Liver (tissue), 9 donors: Measurements from ENCODE around the gene ECD. TPM values are rescaled to one million over a fixed set of nuclear protein-coding genes. Genes with fewer than 3 reads are reported as not detected.

Source experiments
- DNase-seq: peaks from one replicate; pipeline ENCODE4 v3.0.0-alpha.2; 2017; ENCODE audit warnings: low spot score
- H3K27ac ChIP-seq, 2 donors: one replicate each; pipeline ENCODE4 v1.7.0; 2013; ENCODE audit warnings: inconsistent platforms in 2 of 2, low read length in 2 of 2, control low read depth in 1 of 2, low read depth in 1 of 2, mild to moderate bottlenecking in 1 of 2
- H3K27me3 ChIP-seq, 4 donors: one replicate each; pipeline versions ENCODE4 v1.6.1 to v1.7.0; 2013; ENCODE audit warnings: low read length in 3 of 4, inconsistent platforms in 1 of 4, mild to moderate bottlenecking in 1 of 4, moderate library complexity in 1 of 4; ENCODE audit not compliant: control insufficient read depth in 4 of 4, insufficient read depth in 4 of 4
- H3K36me3 ChIP-seq, 4 donors: one replicate each; pipeline versions ENCODE4 v1.6.1 to v1.7.0; 2013; ENCODE audit warnings: low read length in 3 of 4, mild to moderate bottlenecking in 3 of 4, low read depth in 1 of 4, moderate library complexity in 1 of 4; ENCODE audit not compliant: control insufficient read depth in 4 of 4, insufficient read depth in 3 of 4
- H3K4me1 ChIP-seq, 4 donors: one replicate each; pipeline versions ENCODE4 v1.6.1 to v1.7.0; 2013; ENCODE audit warnings: low read length in 3 of 4, mild to moderate bottlenecking in 3 of 4, moderate library complexity in 1 of 4; ENCODE audit not compliant: control insufficient read depth in 4 of 4, insufficient read depth in 4 of 4
- H3K4me3 ChIP-seq, 3 donors: one replicate each; pipeline versions ENCODE4 v1.6.1 to v1.7.0; 2013; ENCODE audit warnings: low read length in 3 of 3, control low read depth in 1 of 3, low read depth in 1 of 3, mild to moderate bottlenecking in 1 of 3
- H3K9ac ChIP-seq, 2 donors: one replicate each; pipeline ENCODE4 v1.7.0; 2013; ENCODE audit warnings: low read length in 2 of 2, mild to moderate bottlenecking in 2 of 2, moderate library complexity in 2 of 2, control low read depth in 1 of 2, low read depth in 1 of 2
- H3K9me3 ChIP-seq, 4 donors: one replicate each; pipeline versions ENCODE4 v1.6.1 to v1.7.0; 2013; ENCODE audit warnings: low read length in 3 of 4; ENCODE audit not compliant: control insufficient read depth in 4 of 4
- EGR1 ChIP-seq, 2 donors: IDR thresholded peaks; 2 replicates each; pipeline ENCODE4 v1.6.1; 2016 to 2018; ENCODE audit warnings: antibody characterized with exemption in 2 of 2, low read depth in 2 of 2
- FOXA1 ChIP-seq: IDR thresholded peaks from 2 replicates; pipeline ENCODE4 v1.6.1; 2016; ENCODE audit warnings: antibody characterized with exemption
- FOXA2 ChIP-seq: IDR thresholded peaks from 2 replicates; pipeline ENCODE4 v1.6.1; 2016; ENCODE audit warnings: antibody characterized with exemption
- GABPA ChIP-seq, 2 donors: IDR thresholded peaks in 1 of 2; conservative IDR thresholded peaks in 1 of 2; 2 replicates each; pipeline ENCODE4 v1.6.1; 2016; ENCODE audit warnings: antibody characterized with exemption in 2 of 2, mild to moderate bottlenecking in 1 of 2, moderate library complexity in 1 of 2
- HNF4A ChIP-seq, 2 donors: conservative IDR thresholded peaks; 2 replicates each; pipeline ENCODE4 v1.6.1; 2016; ENCODE audit warnings: antibody characterized with exemption in 2 of 2, mild to moderate bottlenecking in 2 of 2
- HNF4G ChIP-seq: IDR thresholded peaks from 2 replicates; pipeline ENCODE4 v1.6.1; 2016; ENCODE audit warnings: antibody characterized with exemption
- JUND ChIP-seq, 2 donors: IDR thresholded peaks; 2 replicates each; pipeline ENCODE4 v1.6.1; 2016; ENCODE audit warnings: antibody characterized with exemption in 2 of 2
- NR2F2 ChIP-seq: IDR thresholded peaks from 2 replicates; pipeline ENCODE4 v1.6.1; 2016; ENCODE audit warnings: antibody characterized with exemption
- RAD21 ChIP-seq, 2 donors: IDR thresholded peaks; 2 replicates each; pipeline ENCODE4 v1.6.1; 2016; ENCODE audit warnings: antibody characterized with exemption in 2 of 2, mild to moderate bottlenecking in 2 of 2
- RXRA ChIP-seq, 2 donors: IDR thresholded peaks; 2 replicates each; pipeline ENCODE4 v1.6.1; 2017 to 2018; ENCODE audit warnings: antibody characterized with exemption in 2 of 2, mild to moderate bottlenecking in 1 of 2
- SP1 ChIP-seq: IDR thresholded peaks from 2 replicates; pipeline ENCODE4 v1.6.1; 2018; ENCODE audit warnings: antibody characterized with exemption, mild to moderate bottlenecking
- TAF1 ChIP-seq: conservative IDR thresholded peaks from 2 replicates; pipeline ENCODE4 v1.6.1; 2016; ENCODE audit warnings: antibody characterized with exemption, mild to moderate bottlenecking
- YY1 ChIP-seq: IDR thresholded peaks from 2 replicates; pipeline ENCODE4 v1.6.1; 2016; ENCODE audit warnings: antibody characterized with exemption, mild to moderate bottlenecking
- WGBS: extraction: QIAGEN DNeasy Blood & Tissue Kit; methylation state at CpG from one replicate; pipeline ENCODE4 v1.1.7; 2013; 5-methylcytosine and 5-hydroxymethylcytosine counted together
- polyA plus RNA-seq, 2 donors: library from polyadenylated mRNA; stranded (reverse) in 1 of 2; unstranded in 1 of 2; fragments of 200-250 nt in 1 of 2; fragments of >200 nt in 1 of 2; fragmentation: Nextera tagmentation in 1 of 2; extraction: Ambion mirVana in 1 of 2; gene quantifications; one replicate each; pipeline versions ENCODE4 v1.2.1 to v1.2.3, GENCODE V29; 2013 to 2015
- total RNA-seq, 2 donors: library from RNA; depleted of rRNA; stranded (reverse); fragments of >200 nt; gene quantifications; one replicate each; pipeline ENCODE4 v1.2.3, GENCODE V29; 2014
- TF ChIP-seq, protein P1 (sequence below): IDR thresholded peaks from 2 replicates; pipeline ENCODE4 v1.6.1; 2016; ENCODE audit warnings: antibody characterized with exemption
- TF ChIP-seq, protein P2 (sequence below): IDR thresholded peaks from 2 replicates; pipeline ENCODE4 v1.6.1; 2016; ENCODE audit warnings: antibody characterized with exemption
- TF ChIP-seq, protein P3 (sequence below): fragments of 150-350 bp; IDR thresholded peaks from 2 replicates; pipeline ENCODE4 v1.5.1; 2017; ENCODE audit warnings: improper control_type of control experiment, low read depth, low read length; ENCODE audit not compliant: missing input control
- TF ChIP-seq, protein P4 (sequence below): IDR thresholded peaks from 2 replicates; pipeline ENCODE4 v1.6.1; 2016; ENCODE audit warnings: antibody characterized with exemption
- TF ChIP-seq, protein P5 (sequence below): IDR thresholded peaks from 2 replicates; pipeline ENCODE4 v1.6.1; 2016; ENCODE audit warnings: antibody characterized with exemption, mild to moderate bottlenecking
- donor health status: healthy.
- donor health status: healthy.
- donor health status: healthy.
- donor health status: healthy.
- donor health status: healthy.

ECD gene
- total RNA-seq (10 to 100 TPM; 14.4 to 16.2 TPM), polyA plus RNA-seq (1 to 10 TPM; 7.1 to 9.6 TPM)

DNA sequence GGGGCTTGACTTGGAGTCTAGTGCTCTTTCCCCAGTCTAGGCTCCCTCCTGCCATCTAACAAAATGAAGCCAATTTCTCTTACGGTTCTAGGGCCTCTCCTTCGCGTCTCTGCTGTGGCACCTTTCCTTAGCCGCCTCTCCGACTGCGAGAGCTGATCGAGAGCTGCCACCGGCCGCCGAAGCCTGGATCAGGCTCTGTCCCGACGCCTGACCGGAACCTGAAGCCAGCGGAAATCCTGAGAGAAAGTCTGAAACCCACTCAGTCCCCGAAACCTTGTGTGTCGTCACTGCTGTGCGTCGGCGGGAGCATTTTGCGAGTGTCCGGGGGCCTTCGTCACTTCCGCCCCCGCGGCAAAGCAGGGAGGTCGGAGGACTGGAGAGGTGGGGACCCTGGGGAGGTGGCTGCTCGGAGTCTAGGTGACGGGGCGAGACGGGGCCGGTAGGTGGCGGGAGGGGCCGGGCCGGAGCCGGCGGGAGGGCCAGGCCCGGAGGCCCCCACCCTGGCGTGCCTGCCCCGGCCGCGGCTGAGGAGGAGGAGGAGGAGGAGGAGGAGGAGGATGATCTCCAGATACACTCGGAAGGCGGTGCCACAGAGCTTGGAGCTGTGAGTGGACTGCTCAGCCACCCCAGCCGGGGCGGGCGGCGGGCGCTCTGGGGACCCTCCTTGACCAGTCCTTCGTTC lies at the start of gene ECD, which contains the start of gene FAM149B1:
TSS of gene ECD (minus strand) at position 226 of the 682 bp plus-strand sequence. CDS start 4,071 bp downstream, outside the sequence.
TSS of gene FAM149B1 (plus strand) at position 337 of the 682 bp plus-strand sequence. CDS start at position 558, 221 bp downstream.
- WGBS: under 1% methylated on average over 49 of the region's 49 CpGs
- no peak for TF ChIP-seq HNF4G
- peak; percentile 62 for TF ChIP-seq SP1
- TF ChIP-seq, protein P1, sequence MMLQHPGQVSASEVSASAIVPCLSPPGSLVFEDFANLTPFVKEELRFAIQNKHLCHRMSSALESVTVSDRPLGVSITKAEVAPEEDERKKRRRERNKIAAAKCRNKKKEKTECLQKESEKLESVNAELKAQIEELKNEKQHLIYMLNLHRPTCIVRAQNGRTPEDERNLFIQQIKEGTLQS: no peak
- peak; percentile 63 for TF ChIP-seq YY1
- peak; percentile 46 to 64 for TF ChIP-seq EGR1 (IDR thresholded peaks at IDR 0.05; ENCODE audit: low read depth in 2 of 2)
- TF ChIP-seq TAF1: peak; percentile 92
- no peak for TF ChIP-seq JUND (IDR thresholded peaks at IDR 0.05)
- no peak for TF ChIP-seq NR2F2
- TF ChIP-seq HNF4A (conservative IDR thresholded peaks at IDR 0.05): no peak
- TF ChIP-seq RXRA (IDR thresholded peaks at IDR 0.05): peak in 1 of 2 donors; percentile 22
- peak; percentile 91 to 98 for TF ChIP-seq GABPA (IDR thresholded peaks at IDR 0.05 in 1 of 2, conservative IDR thresholded peaks at IDR 0.05 in 1 of 2)
- TF ChIP-seq FOXA2: no peak
- TF ChIP-seq, protein P2, sequence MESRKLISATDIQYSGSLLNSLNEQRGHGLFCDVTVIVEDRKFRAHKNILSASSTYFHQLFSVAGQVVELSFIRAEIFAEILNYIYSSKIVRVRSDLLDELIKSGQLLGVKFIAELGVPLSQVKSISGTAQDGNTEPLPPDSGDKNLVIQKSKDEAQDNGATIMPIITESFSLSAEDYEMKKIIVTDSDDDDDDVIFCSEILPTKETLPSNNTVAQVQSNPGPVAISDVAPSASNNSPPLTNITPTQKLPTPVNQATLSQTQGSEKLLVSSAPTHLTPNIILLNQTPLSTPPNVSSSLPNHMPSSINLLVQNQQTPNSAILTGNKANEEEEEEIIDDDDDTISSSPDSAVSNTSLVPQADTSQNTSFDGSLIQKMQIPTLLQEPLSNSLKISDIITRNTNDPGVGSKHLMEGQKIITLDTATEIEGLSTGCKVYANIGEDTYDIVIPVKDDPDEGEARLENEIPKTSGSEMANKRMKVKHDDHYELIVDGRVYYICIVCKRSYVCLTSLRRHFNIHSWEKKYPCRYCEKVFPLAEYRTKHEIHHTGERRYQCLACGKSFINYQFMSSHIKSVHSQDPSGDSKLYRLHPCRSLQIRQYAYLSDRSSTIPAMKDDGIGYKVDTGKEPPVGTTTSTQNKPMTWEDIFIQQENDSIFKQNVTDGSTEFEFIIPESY: peak; percentile 47
- TF ChIP-seq, protein P3, sequence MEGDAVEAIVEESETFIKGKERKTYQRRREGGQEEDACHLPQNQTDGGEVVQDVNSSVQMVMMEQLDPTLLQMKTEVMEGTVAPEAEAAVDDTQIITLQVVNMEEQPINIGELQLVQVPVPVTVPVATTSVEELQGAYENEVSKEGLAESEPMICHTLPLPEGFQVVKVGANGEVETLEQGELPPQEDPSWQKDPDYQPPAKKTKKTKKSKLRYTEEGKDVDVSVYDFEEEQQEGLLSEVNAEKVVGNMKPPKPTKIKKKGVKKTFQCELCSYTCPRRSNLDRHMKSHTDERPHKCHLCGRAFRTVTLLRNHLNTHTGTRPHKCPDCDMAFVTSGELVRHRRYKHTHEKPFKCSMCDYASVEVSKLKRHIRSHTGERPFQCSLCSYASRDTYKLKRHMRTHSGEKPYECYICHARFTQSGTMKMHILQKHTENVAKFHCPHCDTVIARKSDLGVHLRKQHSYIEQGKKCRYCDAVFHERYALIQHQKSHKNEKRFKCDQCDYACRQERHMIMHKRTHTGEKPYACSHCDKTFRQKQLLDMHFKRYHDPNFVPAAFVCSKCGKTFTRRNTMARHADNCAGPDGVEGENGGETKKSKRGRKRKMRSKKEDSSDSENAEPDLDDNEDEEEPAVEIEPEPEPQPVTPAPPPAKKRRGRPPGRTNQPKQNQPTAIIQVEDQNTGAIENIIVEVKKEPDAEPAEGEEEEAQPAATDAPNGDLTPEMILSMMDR: no peak
- TF ChIP-seq, protein P4, sequence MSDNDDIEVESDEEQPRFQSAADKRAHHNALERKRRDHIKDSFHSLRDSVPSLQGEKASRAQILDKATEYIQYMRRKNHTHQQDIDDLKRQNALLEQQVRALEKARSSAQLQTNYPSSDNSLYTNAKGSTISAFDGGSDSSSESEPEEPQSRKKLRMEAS: no peak
- TF ChIP-seq FOXA1: no peak
- TF ChIP-seq RAD21 (IDR thresholded peaks at IDR 0.05): peak in 1 of 2 donors; percentile 55
- TF ChIP-seq, protein P5, sequence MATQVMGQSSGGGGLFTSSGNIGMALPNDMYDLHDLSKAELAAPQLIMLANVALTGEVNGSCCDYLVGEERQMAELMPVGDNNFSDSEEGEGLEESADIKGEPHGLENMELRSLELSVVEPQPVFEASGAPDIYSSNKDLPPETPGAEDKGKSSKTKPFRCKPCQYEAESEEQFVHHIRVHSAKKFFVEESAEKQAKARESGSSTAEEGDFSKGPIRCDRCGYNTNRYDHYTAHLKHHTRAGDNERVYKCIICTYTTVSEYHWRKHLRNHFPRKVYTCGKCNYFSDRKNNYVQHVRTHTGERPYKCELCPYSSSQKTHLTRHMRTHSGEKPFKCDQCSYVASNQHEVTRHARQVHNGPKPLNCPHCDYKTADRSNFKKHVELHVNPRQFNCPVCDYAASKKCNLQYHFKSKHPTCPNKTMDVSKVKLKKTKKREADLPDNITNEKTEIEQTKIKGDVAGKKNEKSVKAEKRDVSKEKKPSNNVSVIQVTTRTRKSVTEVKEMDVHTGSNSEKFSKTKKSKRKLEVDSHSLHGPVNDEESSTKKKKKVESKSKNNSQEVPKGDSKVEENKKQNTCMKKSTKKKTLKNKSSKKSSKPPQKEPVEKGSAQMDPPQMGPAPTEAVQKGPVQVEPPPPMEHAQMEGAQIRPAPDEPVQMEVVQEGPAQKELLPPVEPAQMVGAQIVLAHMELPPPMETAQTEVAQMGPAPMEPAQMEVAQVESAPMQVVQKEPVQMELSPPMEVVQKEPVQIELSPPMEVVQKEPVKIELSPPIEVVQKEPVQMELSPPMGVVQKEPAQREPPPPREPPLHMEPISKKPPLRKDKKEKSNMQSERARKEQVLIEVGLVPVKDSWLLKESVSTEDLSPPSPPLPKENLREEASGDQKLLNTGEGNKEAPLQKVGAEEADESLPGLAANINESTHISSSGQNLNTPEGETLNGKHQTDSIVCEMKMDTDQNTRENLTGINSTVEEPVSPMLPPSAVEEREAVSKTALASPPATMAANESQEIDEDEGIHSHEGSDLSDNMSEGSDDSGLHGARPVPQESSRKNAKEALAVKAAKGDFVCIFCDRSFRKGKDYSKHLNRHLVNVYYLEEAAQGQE: peak; percentile 64
- DNase-seq: peak; percentile 93
- Histone ChIP-seq H3K27ac (peak within 1 kb of the TSS; percentile 95 to 98), H3K9me3 (no peaks in the 10 kb centered on the region), H3K9ac (peak within 1 kb of the TSS; percentile 96 to 99), H3K4me1 (peaks cover 3 to 23% (median 21%) of the 10 kb centered on the region in 4 donors), H3K27me3 (no peaks in the 10 kb centered on the region), H3K36me3 (peaks cover 0 to 8% (median 5%) of the 10 kb centered on the region in 4 donors), H3K4me3 (peak within 1 kb of the TSS; percentile 77 to 100 (median 84))
